K562 (cell line): ENCODE data around the gene LDAF1. TPM values are rescaled to one million over a fixed set of nuclear protein-coding genes. Genes with fewer than 3 reads are reported as not detected.

Experiments used
- BCL6 ChIP-seq: fragments of 250-450 bp; sonication (Bioruptor Pico); IDR thresholded peaks from 2 replicates; pipeline ENCODE4 v1.4.0; 2020
- CBX1 ChIP-seq: sonication (generic); IDR thresholded peaks from 2 replicates; pipeline ENCODE4 v1.6.1; 2016; ENCODE audit warnings: antibody characterized with exemption, low read depth, mild to moderate bottlenecking
- CBX2 ChIP-seq: fragments of 200-600 bp; sonication (generic); IDR thresholded peaks from one replicate; pipeline ENCODE4 v1.6.1; 2012; ENCODE audit warnings: mild to moderate bottlenecking, low read length, inconsistent platforms; ENCODE audit not compliant: insufficient read depth, poor library complexity, severe bottlenecking
- DNMT1 ChIP-seq: fragments of 450-650 bp; IDR thresholded peaks from 2 replicates; pipeline ENCODE4 v1.6.1; 2016; ENCODE audit warnings: antibody characterized with exemption, mild to moderate bottlenecking
- DPF2 ChIP-seq: fragments of 450-650 bp; IDR thresholded peaks from 2 replicates; pipeline ENCODE4 v1.6.1; 2016
- FOXO4 ChIP-seq: fragments of 450-650 bp; formaldehyde crosslinking; IDR thresholded peaks from 2 replicates; pipeline ENCODE4 v1.4.0; 2020; ENCODE audit warnings: mild to moderate bottlenecking, moderate library complexity
- KDM5B ChIP-seq: fragments of 200-600 bp; sonication (generic); IDR thresholded peaks from 2 replicates; pipeline ENCODE4 v1.6.1; 2012; ENCODE audit warnings: low read depth, mild to moderate bottlenecking, moderate library complexity, low read length, control low read depth, inconsistent platforms; ENCODE audit not compliant: insufficient replicate concordance
- MEF2A ChIP-seq: IDR thresholded peaks from 2 replicates; pipeline ENCODE4 v1.6.1; 2011; ENCODE audit warnings: low read depth, mild to moderate bottlenecking, low read length, moderate library complexity; ENCODE audit not compliant: control insufficient read depth
- POLR2AphosphoS2 ChIP-seq: IDR thresholded peaks from 2 replicates; pipeline ENCODE4 v1.6.1; 2012; ENCODE audit warnings: low read length, improper control_type of control experiment
- RB1 ChIP-seq: fragments of 450-650 bp; IDR thresholded peaks from 2 replicates; pipeline ENCODE4 v1.6.1; 2017; ENCODE audit warnings: low read depth, mild to moderate bottlenecking
- SMC3 ChIP-seq: conservative IDR thresholded peaks from 2 replicates; pipeline ENCODE4 v1.6.1; 2011; ENCODE audit warnings: low read depth, low read length, improper control_type of control experiment; ENCODE audit not compliant: insufficient read depth
- TEAD4 ChIP-seq, 2 experiments: sonication (generic) in 1 of 2; formaldehyde crosslinking in 1 of 2; IDR thresholded peaks; 2 replicates each; pipeline versions ENCODE4 v1.6.1 to v1.8.0; 2012 to 2022; ENCODE audit warnings: borderline replicate concordance in 1 of 2, inconsistent platforms in 1 of 2, low read length in 1 of 2, mild to moderate bottlenecking in 1 of 2, missing genetic modification reagents in 1 of 2
- ZHX1 ChIP-seq: fragments of 150-350 bp; conservative IDR thresholded peaks from 2 replicates; pipeline ENCODE4 v1.6.1; 2014; ENCODE audit warnings: low read length
- ZNF57 ChIP-seq: fragments of 450-650 bp; formaldehyde crosslinking; IDR thresholded peaks from 2 replicates; pipeline ENCODE4 v1.4.0; 2020; ENCODE audit warnings: mild to moderate bottlenecking, moderate library complexity
- polyA plus RNA-seq, 8 experiments: library from polyadenylated mRNA; depleted of rRNA in 4 of 8; stranded (reverse) in 5 of 8; unstranded in 3 of 8; fragments of >200 nt; fragmentation: Nextera tagmentation in 2 of 8; fragmentation: Illumina TruSeq in 1 of 8; extraction: Ambion mirVana in 2 of 8; extraction: Trizol in 1 of 8; gene quantifications; 2 replicates each; pipeline versions ENCODE4 v1.2.1 to v1.2.3, GENCODE V29; 2011 to 2014; ENCODE audit warnings: inconsistent platforms in 1 of 8, missing spikeins in 1 of 8
- total RNA-seq, 7 experiments: library from RNA; depleted of rRNA in 6 of 7; stranded (reverse); fragments of >200 nt in 6 of 7; fragmentation: Illumina TruSeq in 2 of 7; extraction: Trizol in 2 of 7; gene quantifications; 2 replicates each; pipeline versions ENCODE4 v1.2.1 to v1.2.3, GENCODE V29; 2011 to 2021; ENCODE audit warnings: low replicate concordance in 1 of 7
- TF ChIP-seq, protein P1 (sequence below): sonication (generic); formaldehyde crosslinking; IDR thresholded peaks from 2 replicates; pipeline ENCODE4 v1.8.1; 2023; ENCODE audit warnings: missing genetic modification reagents, mild to moderate bottlenecking, borderline replicate concordance
- TF ChIP-seq, protein P2 (sequence below), 2 experiments: fragments of 450-650 bp in 1 of 2; sonication (generic) in 1 of 2; formaldehyde crosslinking; conservative IDR thresholded peaks; 2 replicates each; pipeline versions ENCODE4 v1.4.0 to v1.8.1; 2020 to 2022; ENCODE audit warnings: mild to moderate bottlenecking in 1 of 2, missing genetic modification reagents in 1 of 2

The LDAF1 gene
- total and polyA plus RNA-seq, 9 of the 15 experiments (the other 6 are each of a cell fraction or from before 2014, with no cell fraction given): 7.0 to 20.1 (median 12.5) TPM

DNA sequence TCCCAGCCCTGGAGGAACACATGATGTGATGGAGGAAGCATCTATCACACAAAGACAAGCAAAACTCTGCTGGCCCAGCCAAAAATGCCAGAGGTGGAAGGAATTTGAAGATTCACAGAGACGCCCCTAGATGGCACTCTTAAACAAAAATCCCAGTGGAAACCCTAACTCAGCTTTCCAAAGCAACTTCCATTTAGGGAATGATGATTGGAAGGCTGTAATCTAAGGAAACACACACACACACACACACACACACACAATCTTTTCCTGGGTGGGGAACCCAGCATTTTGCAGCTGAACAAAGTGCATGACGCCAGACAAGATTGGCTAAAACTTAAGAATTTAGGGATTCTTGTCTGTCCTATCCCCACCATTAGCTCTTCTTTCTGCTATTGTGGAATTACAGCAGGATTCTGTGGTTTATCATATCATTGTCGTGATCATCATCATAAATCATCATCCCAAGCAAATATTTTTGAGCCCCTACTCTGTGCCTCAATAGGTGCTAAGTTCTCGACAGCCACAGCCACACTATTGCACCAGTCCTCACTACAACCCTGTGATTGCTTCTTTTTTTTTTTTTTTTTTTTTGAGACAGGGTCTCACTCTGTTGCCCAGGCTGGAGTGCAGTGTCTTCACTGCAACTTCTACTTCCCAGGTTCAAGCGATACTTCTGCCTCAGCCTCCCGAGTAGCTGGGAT, 1.6 kb upstream of the LDAF1 start (continued):
- TF ChIP-seq ZNF57: no peak
- no peak for TF ChIP-seq CBX1
- TF ChIP-seq POLR2AphosphoS2: no peak
- no peak for TF ChIP-seq DNMT1
- no peak for TF ChIP-seq ZHX1
- TF ChIP-seq, protein P1, sequence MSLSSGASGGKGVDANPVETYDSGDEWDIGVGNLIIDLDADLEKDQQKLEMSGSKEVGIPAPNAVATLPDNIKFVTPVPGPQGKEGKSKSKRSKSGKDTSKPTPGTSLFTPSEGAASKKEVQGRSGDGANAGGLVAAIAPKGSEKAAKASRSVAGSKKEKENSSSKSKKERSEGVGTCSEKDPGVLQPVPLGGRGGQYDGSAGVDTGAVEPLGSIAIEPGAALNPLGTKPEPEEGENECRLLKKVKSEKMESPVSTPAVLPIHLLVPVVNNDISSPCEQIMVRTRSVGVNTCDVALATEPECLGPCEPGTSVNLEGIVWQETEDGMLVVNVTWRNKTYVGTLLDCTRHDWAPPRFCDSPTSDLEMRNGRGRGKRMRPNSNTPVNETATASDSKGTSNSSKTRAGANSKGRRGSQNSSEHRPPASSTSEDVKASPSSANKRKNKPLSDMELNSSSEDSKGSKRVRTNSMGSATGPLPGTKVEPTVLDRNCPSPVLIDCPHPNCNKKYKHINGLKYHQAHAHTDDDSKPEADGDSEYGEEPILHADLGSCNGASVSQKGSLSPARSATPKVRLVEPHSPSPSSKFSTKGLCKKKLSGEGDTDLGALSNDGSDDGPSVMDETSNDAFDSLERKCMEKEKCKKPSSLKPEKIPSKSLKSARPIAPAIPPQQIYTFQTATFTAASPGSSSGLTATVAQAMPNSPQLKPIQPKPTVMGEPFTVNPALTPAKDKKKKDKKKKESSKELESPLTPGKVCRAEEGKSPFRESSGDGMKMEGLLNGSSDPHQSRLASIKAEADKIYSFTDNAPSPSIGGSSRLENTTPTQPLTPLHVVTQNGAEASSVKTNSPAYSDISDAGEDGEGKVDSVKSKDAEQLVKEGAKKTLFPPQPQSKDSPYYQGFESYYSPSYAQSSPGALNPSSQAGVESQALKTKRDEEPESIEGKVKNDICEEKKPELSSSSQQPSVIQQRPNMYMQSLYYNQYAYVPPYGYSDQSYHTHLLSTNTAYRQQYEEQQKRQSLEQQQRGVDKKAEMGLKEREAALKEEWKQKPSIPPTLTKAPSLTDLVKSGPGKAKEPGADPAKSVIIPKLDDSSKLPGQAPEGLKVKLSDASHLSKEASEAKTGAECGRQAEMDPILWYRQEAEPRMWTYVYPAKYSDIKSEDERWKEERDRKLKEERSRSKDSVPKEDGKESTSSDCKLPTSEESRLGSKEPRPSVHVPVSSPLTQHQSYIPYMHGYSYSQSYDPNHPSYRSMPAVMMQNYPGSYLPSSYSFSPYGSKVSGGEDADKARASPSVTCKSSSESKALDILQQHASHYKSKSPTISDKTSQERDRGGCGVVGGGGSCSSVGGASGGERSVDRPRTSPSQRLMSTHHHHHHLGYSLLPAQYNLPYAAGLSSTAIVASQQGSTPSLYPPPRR (CRISPR knock-in tag): no peak
- TF ChIP-seq CBX2: no peak
- TF ChIP-seq FOXO4: no peak
- TF ChIP-seq SMC3: peak; percentile 62
- TF ChIP-seq DPF2: 0 out of 2 replicates have a peak, but pooled peaks have one; percentile 17
- no peak for TF ChIP-seq BCL6
- no peak for TF ChIP-seq RB1
- no peak for TF ChIP-seq KDM5B
- TF ChIP-seq, protein P2, sequence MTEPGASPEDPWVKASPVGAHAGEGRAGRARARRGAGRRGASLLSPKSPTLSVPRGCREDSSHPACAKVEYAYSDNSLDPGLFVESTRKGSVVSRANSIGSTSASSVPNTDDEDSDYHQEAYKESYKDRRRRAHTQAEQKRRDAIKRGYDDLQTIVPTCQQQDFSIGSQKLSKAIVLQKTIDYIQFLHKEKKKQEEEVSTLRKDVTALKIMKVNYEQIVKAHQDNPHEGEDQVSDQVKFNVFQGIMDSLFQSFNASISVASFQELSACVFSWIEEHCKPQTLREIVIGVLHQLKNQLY (CRISPR knock-in tag; conservative IDR thresholded peaks at IDR 0.05): no peak
- TF ChIP-seq MEF2A: no peak
- TF ChIP-seq TEAD4 (IDR thresholded peaks at IDR 0.05; ENCODE audit: low read length): peak; percentile 43; the same call in 1 of the 2 replicates
- no peak for TF ChIP-seq TEAD4 (CRISPR knock-in tag; IDR thresholded peaks at IDR 0.05; ENCODE audit: borderline replicate concordance)
